ENCODE measurements around the gene EPSTI1. TPM values are rescaled to one million over a fixed set of nuclear protein-coding genes. Genes with fewer than 3 reads are reported as not detected.

The EPSTI1 gene
- total and polyA plus RNA-seq, 2 experiments from 2014 or later = 1.5 to 2.5 TPM

GRCh38 chr13:42847891-42848663 is 144.0 kb downstream of the EPSTI1 start:
- no peak overlapping the region for H3K4me3 ChIP-seq
- peaks cover 23% of the 10 kb centered on the region for H3F3A ChIP-seq (ENCODE audit: insufficient read depth)
- H4K20me1 ChIP-seq (ENCODE audit: insufficient read depth) = no peaks in the 10 kb centered on the region
- no peaks in the 10 kb centered on the region for H3K9me3 ChIP-seq (ENCODE audit: low read depth)
- no peaks in the 10 kb centered on the region for H3K27me3 ChIP-seq (replicated peaks; ENCODE audit: insufficient read depth)
- TF ChIP-seq EZH2phosphoT487 (IDR thresholded peaks at IDR 0.05; ENCODE audit: insufficient read depth, low read depth) (peak; percentile 80; the same call in 1 of the 2 replicates), EZH2 (IDR thresholded peaks at IDR 0.05; ENCODE audit: insufficient read depth, poor library complexity, severe bottlenecking) (no peak)
- H3K27ac ChIP-seq = peak overlapping the region; percentile 74
- H3K4me2 ChIP-seq (ENCODE audit: unreplicated experiment) = peak overlapping the region; percentile 5
- peak overlapping the region; percentile 18; the same call in 1 of the 2 replicates for H2AFZ ChIP-seq
- 3 to 7% methylated on average over 3 of the region's 3 CpGs for WGBS, 2 experiments (ENCODE audit: low coverage in 1 of 2, low lambda C conversion rate in 2 of 2, missing lambda C conversion rate in 2 of 2)
- no peaks in the 10 kb centered on the region for H3K9me2 ChIP-seq (ENCODE audit: insufficient read depth)
- peaks cover 18% of the 10 kb centered on the region for H3K4me1 ChIP-seq (ENCODE audit: insufficient read depth)
- DNase-seq = peak; percentile 95
- H3K36me3 ChIP-seq (ENCODE audit: low read depth) = no peaks in the 10 kb centered on the region
- no peaks in the 10 kb centered on the region for H3K79me2 ChIP-seq (ENCODE audit: insufficient read depth)
- in situ Hi-C loops (cut with MboI) = no loop called here
- peak overlapping the region; percentile 23; the same call in 1 of the 2 replicates for H3K9ac ChIP-seq

- Histone ChIP-seq H3K9ac (peak overlapping the region; percentile 81), H3K36me3 (ENCODE audit: low read depth) (no peaks in the 10 kb centered on the region), H3K4me3 (peak overlapping the region; percentile 48; the same call in 1 of the 2 replicates), H3K9me2 (ENCODE audit: insufficient read depth) (no peaks in the 10 kb centered on the region), H2AFZ (peak overlapping the region; percentile 50; the same call in 1 of the 2 replicates), H3K4me1 (ENCODE audit: insufficient read depth) (peaks cover 29% of the 10 kb centered on the region), H3K27ac (peak overlapping the region; percentile 88), H4K20me1 (ENCODE audit: insufficient read depth) (no peaks in the 10 kb centered on the region), H3K9me3 (ENCODE audit: low read depth) (no peaks in the 10 kb centered on the region), H3K27me3 (replicated peaks; ENCODE audit: insufficient read depth) (no peaks in the 10 kb centered on the region), H3F3A (ENCODE audit: insufficient read depth) (peaks cover 25% of the 10 kb centered on the region), H3K79me2 (ENCODE audit: insufficient read depth) (no peaks in the 10 kb centered on the region), H3K4me2 (ENCODE audit: unreplicated experiment) (peak overlapping the region; percentile 91)
- 26% methylated on average over 10 of the region's 10 CpGs for WGBS, 2 experiments (ENCODE audit: low coverage in 1 of 2, low lambda C conversion rate in 2 of 2, missing lambda C conversion rate in 2 of 2)
- peak; percentile 73 for DNase-seq
- in situ Hi-C loops (cut with MboI) = no loop called here
- TF ChIP-seq EZH2phosphoT487 (IDR thresholded peaks at IDR 0.05; ENCODE audit: insufficient read depth, low read depth) (no peak), EZH2 (IDR thresholded peaks at IDR 0.05; ENCODE audit: insufficient read depth, poor library complexity, severe bottlenecking) (no peak)
Measured at GRCh38 chr13:42836930-42837690, 154.9 kb downstream of the EPSTI1 start.

Other genes with a start within 250 kb of the EPSTI1 start
- not detected in 2 replicates for gene FAM216B, start 210.7 kb downstream of the EPSTI1 start, total RNA-seq (2014; rRNA removed; shearing (Covaris generic))
- gene FAM216B, start 210.7 kb downstream of the EPSTI1 start, polyA plus RNA-seq (2016; fragmentation: Nextera tagmentation; extraction: Ambion mirVana) = not detected in 2 replicates
- gene DNAJC15, start 31.3 kb upstream of the EPSTI1 start, total RNA-seq (2014; rRNA removed; shearing (Covaris generic)) = 9.2 and 25.9 TPM in 2 replicates
- 70.5 and 71.1 TPM in 2 replicates for gene DNAJC15, start 31.3 kb upstream of the EPSTI1 start, polyA plus RNA-seq (2016; fragmentation: Nextera tagmentation; extraction: Ambion mirVana)

Data from GM23248 (cell line).